HEK293T (cell line): Measurements from ENCODE around the gene CBX3.

Source experiments
- ARNT ChIP-seq: fragments of 450-650 bp; IDR thresholded peaks from 2 replicates; pipeline ENCODE4 v1.6.1; 2017; ENCODE audit warnings: mild to moderate bottlenecking
- FOXK2 ChIP-seq: fragments of 450-650 bp; IDR thresholded peaks from 2 replicates; pipeline ENCODE4 v1.6.1; 2016; ENCODE audit warnings: mild to moderate bottlenecking
- TARDBP ChIP-seq: fragments of 450-650 bp; IDR thresholded peaks from 2 replicates; pipeline ENCODE4 v1.6.1; 2016

- TF ChIP-seq FOXK2, result no peak
- TF ChIP-seq TARDBP, result no peak
- TF ChIP-seq ARNT, result no peak
Measured at GRCh38 chr7:26190417-26190869, 11.1 kb upstream of the CBX3 start.
